22Rv1 (cell line): Measurements from ENCODE around the gene NHERF1.

Experiments used
- H3K27ac ChIP-seq: fragments of 450-650 bp; 2 replicates; pipeline ENCODE4 v1.5.1; 2017
- CTCF ChIP-seq: fragments of 450-650 bp; IDR thresholded peaks from 2 replicates; pipeline ENCODE4 v1.5.1; 2017; ENCODE audit warnings: mild to moderate bottlenecking
- ZFX ChIP-seq: fragments of 450-650 bp; IDR thresholded peaks from 2 replicates; pipeline ENCODE4 v1.6.1; 2017; ENCODE audit warnings: antibody characterized with exemption, borderline replicate concordance

Gene NHERF1

GRCh38 chr17:74745548-74746177 lies 2.8 kb upstream of the NHERF1 start:
- H3K27ac ChIP-seq = no peak overlapping the region
- TF ChIP-seq ZFX (no peak), CTCF (no peak)

- TF ChIP-seq ZFX (no peak), CTCF (no peak)
- no peak overlapping the region for H3K27ac ChIP-seq
Measured at GRCh38 chr17:74746376-74746775, 2.1 kb upstream of the NHERF1 start.

- no peak overlapping the region for H3K27ac ChIP-seq
- TF ChIP-seq ZFX (no peak), CTCF (no peak)
Measured at GRCh38 chr17:74746922-74747321, 1.5 kb upstream of the NHERF1 start.

- TF ChIP-seq CTCF = no peak
- TF ChIP-seq ZFX = no peak
- H3K27ac ChIP-seq = peak overlapping the region; percentile 44
Measured at GRCh38 chr17:74748279-74748528, 224 bp upstream of the NHERF1 start.

- no peak for TF ChIP-seq ZFX
- TF ChIP-seq CTCF = peak; percentile 8; the same call in 1 of the 2 replicates
- H3K27ac ChIP-seq = no peak overlapping the region
Measured at GRCh38 chr17:74749279-74750038, 1.0 kb downstream of the NHERF1 start.

- H3K27ac ChIP-seq = no peak overlapping the region
Measured at GRCh38 chr17:74750039-74750326, 1.6 kb downstream of the NHERF1 start.

More at GRCh38 chr17:74750039-74750326, 1.6 kb downstream of the NHERF1 start:
- TF ChIP-seq ZFX (no peak), CTCF (no peak)
